ENCODE measurements around the gene GPR153.
"Not testable (repeated sequence)": the region's sequence is repeated elsewhere in the genome, so short reads cannot be mapped to it uniquely, and the experiment has no call there.

Gene GPR153

DNA sequence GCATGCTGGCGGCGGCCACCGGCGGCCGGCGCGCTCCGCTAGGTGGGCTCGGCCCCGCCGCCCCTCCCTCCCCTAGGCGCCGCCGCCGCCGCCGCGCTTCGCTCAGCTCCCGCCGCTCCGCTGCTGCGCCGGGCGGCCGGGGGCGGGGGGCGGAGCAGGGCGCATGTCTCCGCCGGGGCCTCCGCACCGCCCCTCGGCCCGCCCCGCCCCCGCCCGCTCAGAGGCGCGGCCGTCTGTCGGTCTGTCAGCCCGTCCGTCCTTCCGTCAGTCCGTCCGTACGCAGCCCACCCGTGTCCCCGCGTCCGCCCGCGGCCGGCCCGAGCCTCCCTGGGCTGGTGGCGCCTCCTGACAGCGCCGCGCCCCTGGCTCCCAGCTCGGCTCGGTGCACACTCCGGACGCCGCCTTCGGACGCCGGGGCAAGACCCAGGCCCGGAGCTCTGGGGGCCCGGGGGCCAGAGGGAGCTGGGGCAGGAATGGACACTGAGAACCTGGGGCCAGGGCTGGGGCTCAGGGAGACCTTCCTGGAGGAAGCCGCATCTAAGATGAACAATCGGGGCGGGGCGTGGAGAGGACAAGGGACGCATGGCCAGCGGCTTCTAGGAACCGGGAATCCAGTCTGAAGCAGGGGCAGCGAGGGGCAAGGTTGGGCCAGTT, at the start of gene GPR153:
TSS of gene GPR153 (minus strand) at position 138 of the 654 bp plus-strand sequence. CDS start 6,193 bp downstream, outside the sequence.
- peak within 1 kb of the TSS; percentile 69 for H3K4me3 ChIP-seq (ENCODE audit: low read depth, low read length)
- TF ChIP-seq, protein P1, sequence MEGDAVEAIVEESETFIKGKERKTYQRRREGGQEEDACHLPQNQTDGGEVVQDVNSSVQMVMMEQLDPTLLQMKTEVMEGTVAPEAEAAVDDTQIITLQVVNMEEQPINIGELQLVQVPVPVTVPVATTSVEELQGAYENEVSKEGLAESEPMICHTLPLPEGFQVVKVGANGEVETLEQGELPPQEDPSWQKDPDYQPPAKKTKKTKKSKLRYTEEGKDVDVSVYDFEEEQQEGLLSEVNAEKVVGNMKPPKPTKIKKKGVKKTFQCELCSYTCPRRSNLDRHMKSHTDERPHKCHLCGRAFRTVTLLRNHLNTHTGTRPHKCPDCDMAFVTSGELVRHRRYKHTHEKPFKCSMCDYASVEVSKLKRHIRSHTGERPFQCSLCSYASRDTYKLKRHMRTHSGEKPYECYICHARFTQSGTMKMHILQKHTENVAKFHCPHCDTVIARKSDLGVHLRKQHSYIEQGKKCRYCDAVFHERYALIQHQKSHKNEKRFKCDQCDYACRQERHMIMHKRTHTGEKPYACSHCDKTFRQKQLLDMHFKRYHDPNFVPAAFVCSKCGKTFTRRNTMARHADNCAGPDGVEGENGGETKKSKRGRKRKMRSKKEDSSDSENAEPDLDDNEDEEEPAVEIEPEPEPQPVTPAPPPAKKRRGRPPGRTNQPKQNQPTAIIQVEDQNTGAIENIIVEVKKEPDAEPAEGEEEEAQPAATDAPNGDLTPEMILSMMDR (IDR thresholded peaks at IDR 0.05; ENCODE audit: low read depth, low read length) = no peak

DNA sequence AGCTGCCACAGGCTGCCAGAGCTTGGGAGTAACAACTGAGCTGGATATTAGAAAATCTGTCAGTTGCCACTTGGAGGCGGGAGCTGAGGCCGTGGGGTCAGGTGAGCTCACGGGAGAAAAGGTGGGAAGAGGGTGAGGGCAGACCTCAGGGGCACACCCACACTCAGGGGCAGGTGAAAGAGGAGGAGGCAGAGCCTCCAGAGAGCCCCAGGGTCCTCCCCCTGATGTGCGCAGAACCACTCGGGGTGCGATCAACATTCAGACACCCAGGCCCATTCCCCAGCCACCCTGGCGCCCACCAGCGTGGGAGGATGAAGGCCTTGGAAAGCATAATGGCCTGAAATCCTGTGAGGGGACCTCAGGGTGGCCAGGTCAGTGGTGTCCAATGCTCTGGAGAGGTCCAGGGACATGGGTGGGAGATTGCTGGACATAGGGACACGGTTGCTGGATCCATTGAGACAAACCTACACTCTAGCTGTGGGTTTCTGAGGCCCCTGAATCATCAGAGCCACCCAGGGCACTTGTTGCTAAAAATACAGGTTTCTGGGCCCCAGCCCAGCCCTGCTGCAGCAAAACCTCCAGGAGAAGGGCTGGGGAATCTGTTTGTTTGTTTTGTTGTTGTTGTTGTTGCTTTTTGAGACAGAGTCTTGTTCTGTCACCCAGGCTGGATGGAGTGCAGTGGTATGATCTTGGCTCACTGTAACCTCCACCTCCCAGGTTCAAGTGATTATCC, 49.4 kb upstream of the GPR153 start:
- TF ChIP-seq, protein P1 (IDR thresholded peaks at IDR 0.05; ENCODE audit: low read depth, low read length) = no peak
- H3K4me3 ChIP-seq (ENCODE audit: low read depth, low read length) = no peak overlapping the region

DNA sequence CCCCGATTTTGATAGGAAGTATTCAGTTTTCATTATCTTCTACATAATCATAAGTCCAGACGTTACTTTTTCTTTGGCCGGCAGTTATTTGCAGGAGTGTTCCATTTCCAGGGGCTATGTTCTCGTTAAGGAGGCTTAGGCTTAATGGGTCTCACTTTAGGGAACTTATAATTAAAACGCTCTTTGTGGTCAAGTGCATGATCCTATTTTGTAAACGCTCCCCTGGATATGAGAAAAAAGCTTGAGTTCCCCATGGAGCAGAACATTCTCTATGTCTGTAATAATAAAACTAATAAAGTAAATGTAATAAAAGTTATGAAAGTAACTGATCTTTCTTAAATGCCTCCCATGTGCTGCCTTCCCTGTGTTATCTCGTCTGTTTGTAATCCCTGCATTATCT, 48.7 kb upstream of the GPR153 start:
- H3K4me3 ChIP-seq (ENCODE audit: low read depth, low read length) = no peak overlapping the region
- TF ChIP-seq, protein P1 (IDR thresholded peaks at IDR 0.05; ENCODE audit: low read depth, low read length) = no peak

DNA sequence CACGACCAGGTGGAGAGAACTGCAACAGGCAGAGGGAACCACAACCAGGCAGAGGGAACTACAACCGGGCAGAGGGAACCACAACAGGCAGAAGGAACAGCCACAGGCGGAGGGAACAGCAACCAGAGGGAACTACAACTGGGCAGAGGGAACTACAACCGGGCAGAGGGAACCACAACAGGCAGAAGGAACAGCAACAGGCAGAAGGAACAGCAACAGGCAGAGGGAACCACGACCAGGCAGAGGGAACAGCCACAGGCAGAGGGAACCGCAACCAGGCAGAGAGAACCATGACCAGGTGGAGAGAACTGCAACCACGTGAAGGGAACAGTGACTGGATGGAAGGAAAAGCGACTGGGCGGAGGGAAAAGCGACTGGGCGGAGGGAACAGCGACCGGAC, 47.6 kb upstream of the GPR153 start:
- no peak overlapping the region for H3K4me3 ChIP-seq (ENCODE audit: low read depth, low read length)
- TF ChIP-seq, protein P1 (IDR thresholded peaks at IDR 0.05; ENCODE audit: low read depth, low read length) = no peak

- H3K4me3 ChIP-seq (ENCODE audit: low read depth, low read length) = not testable (repeated sequence)
Measured at GRCh38 chr1:6307682-6308081, 46.8 kb upstream of the GPR153 start.

DNA sequence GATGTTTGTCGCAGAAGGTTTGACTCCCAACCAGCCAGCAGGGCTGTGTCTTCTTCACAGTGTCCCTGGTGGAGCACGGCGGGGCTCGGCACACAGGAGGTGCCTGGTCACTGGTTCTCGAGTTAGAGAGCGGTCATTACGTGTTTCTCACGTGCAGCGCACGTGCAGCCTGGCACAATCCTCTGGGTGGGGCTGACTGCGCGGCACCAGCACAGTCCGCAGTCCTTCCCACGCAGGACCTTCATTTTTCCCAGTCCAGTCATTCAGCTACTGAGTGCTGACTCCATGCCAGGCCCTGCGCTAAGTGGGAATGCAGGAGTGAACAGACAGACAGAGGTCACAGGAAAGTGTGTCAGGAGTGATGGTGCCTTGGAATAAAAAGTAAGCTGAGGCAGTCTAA, 46.2 kb upstream of the GPR153 start:
- TF ChIP-seq, protein P1 (IDR thresholded peaks at IDR 0.05; ENCODE audit: low read depth, low read length) = no peak
- no peak overlapping the region for H3K4me3 ChIP-seq (ENCODE audit: low read depth, low read length)

GRCh38 chr1:6303397-6304012, 42.6 kb upstream of the GPR153 start:
- TF ChIP-seq, protein P1 (IDR thresholded peaks at IDR 0.05; ENCODE audit: low read depth, low read length) = no peak
- no peak overlapping the region for H3K4me3 ChIP-seq (ENCODE audit: low read depth, low read length)

Data from WI38 (cell line).